Stimulated activated memory B cell treated with anti-CD40 and anti-IgM and Interleukin-4, amounts not matched to agents 10 μg/mL and 1 μg/mL and 100 μg/mL, for 72 hours (primary cell): ENCODE results near the gene RPS8.
"Not testable (repeated sequence)": the region's sequence is repeated elsewhere in the genome, so short reads cannot be mapped to it uniquely, and the experiment has no call there.

Source experiments
- ATAC-seq: fragments of 150-1000 bp; cut with Tn5 transposase; 2 replicates; pipeline ENCODE4 v1.10.0; 2021
- H3K27ac Mint-ChIP-seq: one replicate; pipeline ENCODE4 v1.8.0; 2022; ENCODE audit warnings: mild to moderate bottlenecking, mixed read lengths
- H3K27me3 Mint-ChIP-seq: one replicate; pipeline ENCODE4 v1.8.0; 2022; ENCODE audit warnings: mixed read lengths
- H3K36me3 Mint-ChIP-seq: one replicate; pipeline ENCODE4 v1.8.0; 2022; ENCODE audit warnings: mixed read lengths
- H3K4me1 Mint-ChIP-seq: one replicate; pipeline ENCODE4 v1.8.0; 2022; ENCODE audit warnings: mixed read lengths
- H3K4me3 Mint-ChIP-seq: one replicate; pipeline ENCODE4 v1.8.0; 2022; ENCODE audit warnings: mild to moderate bottlenecking, moderate library complexity, mixed read lengths
- H3K9me3 Mint-ChIP-seq: one replicate; pipeline ENCODE4 v1.8.0; 2022; ENCODE audit warnings: mixed read lengths

The RPS8 gene

DNA sequence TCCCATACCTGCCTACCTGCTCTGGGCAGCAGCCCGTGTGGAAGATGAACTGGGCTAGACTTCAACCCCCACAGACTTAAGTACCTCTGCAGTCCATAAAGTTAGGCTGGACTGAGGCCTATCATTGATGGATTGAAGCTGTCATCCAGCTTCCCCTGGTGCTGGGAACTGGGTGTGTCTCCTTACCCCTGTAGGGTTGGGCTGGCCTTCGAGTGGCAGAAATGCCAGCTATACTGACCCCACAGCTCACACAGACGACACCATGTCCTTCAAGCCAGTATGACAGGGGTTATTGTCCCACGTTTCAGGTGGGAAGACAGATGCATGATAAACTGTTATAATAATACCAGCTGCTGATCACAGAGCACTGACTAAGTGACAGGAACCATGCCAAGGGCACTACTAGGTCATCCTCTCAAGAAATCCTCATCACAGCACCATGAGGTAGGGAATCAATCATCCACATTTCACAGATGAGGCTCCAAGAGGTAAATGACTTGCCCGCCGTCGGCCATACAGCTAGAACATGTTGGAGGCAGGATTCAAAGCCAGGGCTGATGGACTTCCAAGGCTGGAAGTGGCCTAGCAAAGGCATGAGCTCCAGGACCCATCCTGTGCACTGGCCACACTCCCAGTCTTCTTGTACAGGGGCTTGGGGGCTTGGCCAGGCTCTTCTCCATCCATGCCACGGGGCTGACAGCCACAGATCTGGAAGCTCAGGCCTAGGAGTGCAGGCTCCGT is 12.9 kb downstream of the RPS8 start, which contains the start of gene BEST4:
BEST4 (minus strand) TSS at position 51 of the 741 bp plus-strand sequence. CDS start 465 bp downstream, outside the sequence.
- no peaks in the 10 kb centered on the region for H3K27me3 Mint-ChIP-seq
- H3K4me1 Mint-ChIP-seq = peaks cover 32% of the 10 kb centered on the region
- peak within 1 kb of the TSS; percentile 79 for H3K27ac Mint-ChIP-seq
- ATAC-seq = no peak
- no peaks in the 10 kb centered on the region for H3K36me3 Mint-ChIP-seq
- H3K4me3 Mint-ChIP-seq = no peak within 1 kb of the TSS
- H3K9me3 Mint-ChIP-seq = no peaks in the 10 kb centered on the region

DNA sequence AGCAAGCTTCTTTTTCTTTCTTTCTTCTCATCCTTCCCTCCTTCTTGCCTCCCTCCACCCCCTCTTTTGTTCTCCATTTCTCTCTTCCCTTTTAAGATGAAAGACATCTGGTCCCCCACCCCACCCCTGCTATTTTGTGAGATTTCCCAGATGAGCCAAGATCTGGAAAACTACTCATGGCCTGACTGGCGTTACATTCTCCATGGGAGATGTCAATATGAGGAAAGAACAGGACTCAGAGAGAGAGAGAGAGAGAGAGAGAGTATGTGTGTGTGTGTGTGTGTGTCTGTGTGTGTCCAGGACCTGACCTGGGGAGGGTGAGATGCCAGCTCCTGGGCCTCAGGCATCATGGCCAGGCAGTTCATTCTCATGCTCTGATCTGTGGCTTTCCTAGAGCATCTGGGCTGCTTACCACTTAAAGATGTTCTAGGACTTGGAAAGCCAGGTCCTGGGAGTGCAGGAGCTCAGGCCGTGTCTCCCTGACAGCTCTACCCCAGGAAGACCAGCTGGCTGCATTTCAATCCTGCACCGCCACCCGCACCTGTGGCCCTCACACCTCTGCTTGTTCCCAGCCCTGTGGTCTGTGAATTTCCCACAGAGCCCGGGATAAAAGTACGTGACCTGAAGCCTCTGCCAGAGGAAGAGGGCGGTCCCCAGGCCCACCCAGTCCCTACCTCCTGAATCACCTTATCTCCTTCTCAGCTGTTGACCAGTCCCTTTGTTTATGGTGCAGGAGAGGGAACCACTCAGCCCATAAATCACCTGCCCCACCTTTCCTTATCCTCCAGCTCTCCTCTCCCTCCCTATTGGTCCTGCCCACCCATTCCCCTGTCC is 15.8 kb downstream of the RPS8 start:
- Mint-ChIP-seq H3K27ac (peak overlapping the region; percentile 50), H3K4me3 (no peak overlapping the region), H3K27me3 (no peaks in the 10 kb centered on the region), H3K4me1 (peaks cover 13% of the 10 kb centered on the region), H3K36me3 (no peaks in the 10 kb centered on the region), H3K9me3 (no peaks in the 10 kb centered on the region)
- no peak for ATAC-seq

DNA sequence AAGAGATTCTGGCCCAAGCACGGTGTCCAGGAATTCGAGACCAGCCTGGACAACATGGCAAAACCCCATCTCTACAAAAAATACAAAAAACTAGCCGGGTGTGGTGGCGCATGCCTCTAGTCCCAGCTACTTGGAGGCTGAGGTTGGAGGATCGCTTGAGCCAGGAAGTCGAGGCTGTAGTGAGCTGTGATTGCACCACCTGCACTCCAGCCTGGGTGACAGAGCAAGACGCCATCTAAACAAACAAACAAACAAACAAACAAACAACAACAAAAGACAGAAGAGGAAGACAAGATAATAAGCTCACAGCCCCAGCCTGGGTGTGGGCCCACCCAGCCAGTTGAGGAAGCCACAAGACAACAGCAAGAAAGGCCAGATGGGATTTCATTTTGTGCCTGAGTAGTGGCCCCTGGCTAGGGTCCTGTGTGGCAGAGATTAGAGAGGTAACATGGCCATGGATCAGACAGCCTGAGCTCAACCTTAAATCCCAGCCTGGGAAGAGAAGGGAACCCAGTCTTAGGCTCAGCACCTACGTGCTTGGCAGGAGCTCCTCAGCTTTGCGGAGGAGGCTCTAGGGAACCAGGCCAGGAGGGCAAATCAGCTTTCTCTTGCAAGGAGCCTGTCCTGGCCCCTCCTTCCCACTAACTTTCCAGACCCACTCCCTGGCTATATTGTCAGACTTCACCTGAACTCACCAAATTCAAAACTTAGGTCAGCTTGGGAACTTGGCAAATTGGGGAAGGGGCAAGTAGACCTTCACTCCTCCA is 17.6 kb downstream of the RPS8 start:
- Mint-ChIP-seq H3K9me3 (no peaks in the 10 kb centered on the region), H3K4me1 (peaks cover 6% of the 10 kb centered on the region), H3K36me3 (no peaks in the 10 kb centered on the region), H3K27me3 (no peaks in the 10 kb centered on the region), H3K27ac (no peak overlapping the region), H3K4me3 (no peak overlapping the region)
- ATAC-seq = no peak

GRCh38 chr1:44797886-44798285 is 22.5 kb downstream of the RPS8 start:
- H3K27me3 Mint-ChIP-seq, ATAC-seq, H3K27ac Mint-ChIP-seq, H3K4me3 Mint-ChIP-seq, H3K9me3 Mint-ChIP-seq: not testable (repeated sequence)
- H3K4me1 Mint-ChIP-seq = peaks cover 19% of the 10 kb centered on the region
- H3K36me3 Mint-ChIP-seq = peaks cover 12% of the 10 kb centered on the region

DNA sequence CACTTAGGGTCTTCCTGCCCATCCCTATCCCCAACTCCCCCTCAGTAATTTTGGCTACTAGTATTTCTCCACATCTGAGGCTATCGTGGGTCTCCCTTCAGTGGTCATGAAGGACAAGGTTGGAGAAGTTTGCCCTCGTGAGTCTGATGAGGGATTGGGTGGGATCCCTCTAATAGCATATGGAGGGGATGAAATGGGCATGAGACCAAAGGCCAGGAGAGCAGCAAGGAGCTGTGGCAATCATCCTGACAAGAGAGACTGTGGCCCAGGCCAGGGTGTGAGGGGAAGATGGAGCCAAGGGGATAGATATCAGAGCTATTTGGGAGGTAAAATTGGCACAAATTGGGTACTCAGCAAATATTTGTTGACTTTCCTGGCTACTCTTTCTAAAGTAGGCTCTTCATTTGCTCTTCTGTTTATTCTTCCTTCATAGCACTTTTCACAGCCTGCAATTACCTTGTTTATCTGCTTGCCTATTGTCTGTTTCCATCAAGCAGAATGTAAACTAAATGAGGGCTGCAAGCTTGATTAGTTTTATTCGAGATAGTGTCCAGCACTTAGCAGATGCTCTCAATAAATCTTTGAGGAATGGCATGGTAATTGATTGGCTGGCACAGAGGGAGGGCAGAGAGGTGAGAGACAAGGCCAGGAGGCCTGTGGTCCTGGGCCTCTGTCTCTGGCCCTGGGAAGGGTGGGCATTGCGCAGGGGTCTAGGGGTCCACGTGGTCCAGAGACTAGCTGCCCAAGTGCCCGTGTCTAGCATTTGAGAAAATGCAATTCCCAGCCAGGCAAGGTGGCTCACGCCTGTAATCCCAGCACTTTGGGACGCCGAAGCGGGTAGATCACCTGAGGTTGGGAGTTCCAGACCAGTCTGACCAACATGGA is 23.4 kb downstream of the RPS8 start:
- no peaks in the 10 kb centered on the region for H3K27me3 Mint-ChIP-seq
- H3K4me1 Mint-ChIP-seq = peaks cover 23% of the 10 kb centered on the region
- no peak for ATAC-seq
- peak overlapping the region; percentile 95 for H3K27ac Mint-ChIP-seq
- H3K4me3 Mint-ChIP-seq = peak overlapping the region; percentile 91
- no peaks in the 10 kb centered on the region for H3K9me3 Mint-ChIP-seq
- H3K36me3 Mint-ChIP-seq = peaks cover 20% of the 10 kb centered on the region

DNA sequence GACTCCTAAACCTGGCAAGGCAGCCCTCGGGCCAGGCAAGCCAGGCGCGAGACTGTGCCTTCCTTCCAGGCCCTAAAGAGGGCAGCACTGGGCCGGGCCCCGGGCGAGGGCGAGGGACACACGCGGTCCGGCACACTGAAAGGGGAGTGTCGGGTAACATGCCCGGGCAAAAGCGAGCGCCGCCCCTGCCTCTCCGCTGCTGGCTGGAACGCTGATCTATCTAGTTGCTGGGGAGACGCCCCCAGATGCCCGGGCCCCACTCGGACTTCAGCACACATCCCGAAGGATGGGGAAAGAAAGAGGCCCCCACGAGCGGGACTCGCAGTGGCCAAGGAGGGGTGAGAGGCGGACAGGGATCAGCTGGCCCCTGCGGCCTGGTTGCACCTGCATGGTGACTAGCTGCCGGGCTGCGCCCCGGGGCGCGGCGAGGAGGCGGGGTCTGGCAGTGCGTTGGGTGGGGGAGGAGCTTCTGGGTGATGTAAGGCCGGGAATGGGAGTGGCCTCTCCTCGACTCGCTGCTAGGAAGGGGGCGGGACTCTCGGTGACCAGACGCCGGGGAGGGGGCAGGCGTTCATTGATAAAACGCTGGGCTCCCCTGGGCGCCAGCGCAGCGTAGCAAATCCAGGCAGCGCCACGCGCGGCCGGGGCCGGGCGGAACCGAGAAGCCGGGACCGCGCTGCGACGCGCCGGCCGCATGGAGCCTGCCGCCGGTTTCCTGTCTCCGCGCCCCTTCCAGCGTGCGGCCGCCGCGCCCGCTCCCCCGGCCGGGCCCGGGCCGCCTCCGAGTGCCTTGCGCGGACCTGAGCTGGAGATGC is 24.6 kb downstream of the RPS8 start, which contains the start of gene PLK3:
PLK3 (plus strand) TSS at position 608 of the 815 bp plus-strand sequence; CDS start at position 695, 87 bp downstream.
- Mint-ChIP-seq H3K36me3 (peaks cover 33% of the 10 kb centered on the region), H3K27me3 (no peaks in the 10 kb centered on the region), H3K9me3 (no peaks in the 10 kb centered on the region), H3K27ac (peak within 1 kb of the TSS; percentile 95), H3K4me1 (peaks cover 25% of the 10 kb centered on the region), H3K4me3 (peak within 1 kb of the TSS; percentile 91)
- peak; percentile 96 for ATAC-seq

- peaks cover 42% of the 10 kb centered on the region for H3K36me3 Mint-ChIP-seq
- no peak for ATAC-seq
Observed at GRCh38 chr1:44801491-44802305, 26.4 kb downstream of the RPS8 start.

GRCh38 chr1:44802306-44803061 is 27.1 kb downstream of the RPS8 start:
- peak overlapping the region; percentile 95 for H3K27ac Mint-ChIP-seq
- peak overlapping the region; percentile 91 for H3K4me3 Mint-ChIP-seq
- no peak for ATAC-seq
- peaks cover 47% of the 10 kb centered on the region for H3K36me3 Mint-ChIP-seq
- peaks cover 40% of the 10 kb centered on the region for H3K4me1 Mint-ChIP-seq
- H3K27me3 Mint-ChIP-seq = no peaks in the 10 kb centered on the region
- no peaks in the 10 kb centered on the region for H3K9me3 Mint-ChIP-seq

More at GRCh38 chr1:44801491-44802305, 26.4 kb downstream of the RPS8 start:
- H3K4me3 Mint-ChIP-seq = peak overlapping the region; percentile 91
- peaks cover 32% of the 10 kb centered on the region for H3K4me1 Mint-ChIP-seq
- peak overlapping the region; percentile 95 for H3K27ac Mint-ChIP-seq
- H3K9me3 Mint-ChIP-seq = no peaks in the 10 kb centered on the region
- no peaks in the 10 kb centered on the region for H3K27me3 Mint-ChIP-seq

DNA sequence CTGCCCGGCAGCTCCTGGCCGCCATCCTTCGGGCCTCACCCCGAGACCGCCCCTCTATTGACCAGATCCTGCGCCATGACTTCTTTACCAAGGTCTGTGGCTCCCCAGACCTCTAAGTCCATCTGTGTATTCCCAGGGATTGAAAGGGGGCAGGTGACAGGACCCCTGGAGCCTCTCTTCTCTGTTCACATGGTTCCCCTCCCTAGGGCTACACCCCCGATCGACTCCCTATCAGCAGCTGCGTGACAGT is 27.6 kb downstream of the RPS8 start:
- ATAC-seq = no peak
- no peaks in the 10 kb centered on the region for H3K9me3 Mint-ChIP-seq
- H3K36me3 Mint-ChIP-seq = peaks cover 47% of the 10 kb centered on the region
- peak overlapping the region; percentile 95 for H3K27ac Mint-ChIP-seq
- peak overlapping the region; percentile 53 for H3K4me3 Mint-ChIP-seq
- H3K4me1 Mint-ChIP-seq = peaks cover 45% of the 10 kb centered on the region
- no peaks in the 10 kb centered on the region for H3K27me3 Mint-ChIP-seq

DNA sequence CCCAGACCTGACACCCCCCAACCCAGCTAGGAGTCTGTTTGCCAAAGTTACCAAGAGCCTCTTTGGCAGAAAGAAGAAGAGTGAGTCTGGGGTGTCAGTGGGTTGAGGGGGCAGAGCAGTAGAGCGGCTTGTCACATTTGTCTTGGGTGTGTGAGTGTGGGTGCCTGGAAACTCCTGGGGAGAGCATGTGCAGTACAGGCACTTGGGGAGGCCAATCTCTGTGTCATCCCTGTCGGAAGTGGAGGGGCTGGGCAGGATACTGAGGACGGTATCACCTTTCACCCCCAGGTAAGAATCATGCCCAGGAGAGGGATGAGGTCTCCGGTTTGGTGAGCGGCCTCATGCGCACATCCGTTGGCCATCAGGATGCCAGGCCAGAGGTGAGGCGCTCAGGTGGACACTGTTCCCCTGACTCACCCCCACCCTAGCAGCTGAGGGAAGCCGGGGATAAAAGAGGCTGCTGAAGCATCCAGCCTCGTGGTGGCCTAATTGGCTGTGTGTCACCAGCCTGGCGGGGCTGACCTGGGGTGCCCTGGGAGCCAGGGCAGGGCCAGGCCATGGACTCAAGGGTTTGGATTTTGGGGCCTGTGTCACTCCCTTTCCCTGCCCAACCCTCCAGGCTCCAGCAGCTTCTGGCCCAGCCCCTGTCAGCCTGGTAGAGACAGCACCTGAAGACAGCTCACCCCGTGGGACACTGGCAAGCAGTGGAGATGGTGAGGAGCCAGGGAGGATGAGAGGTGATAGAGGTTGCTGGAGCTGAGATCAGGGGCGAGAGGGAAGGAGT is 28.2 kb downstream of the RPS8 start:
- Mint-ChIP-seq H3K4me3 (peak overlapping the region; percentile 53), H3K9me3 (no peaks in the 10 kb centered on the region), H3K4me1 (peaks cover 50% of the 10 kb centered on the region), H3K27ac (peak overlapping the region; percentile 95), H3K36me3 (peaks cover 47% of the 10 kb centered on the region), H3K27me3 (no peaks in the 10 kb centered on the region)
- no peak for ATAC-seq

- Mint-ChIP-seq H3K9me3 (no peaks in the 10 kb centered on the region), H3K36me3 (peaks cover 47% of the 10 kb centered on the region), H3K4me1 (peaks cover 70% of the 10 kb centered on the region), H3K4me3 (no peak overlapping the region), H3K27ac (peak overlapping the region; percentile 95), H3K27me3 (no peaks in the 10 kb centered on the region)
- ATAC-seq = no peak
Observed at GRCh38 chr1:44805311-44806024, 30.1 kb downstream of the RPS8 start.
